GM18909 (cell line): ENCODE measurements around the gene NPEPPS.
"Not testable (repeated sequence)": the region's sequence is repeated elsewhere in the genome, so short reads cannot be mapped to it uniquely, and the experiment has no call there.

Experiments used
- ATAC-seq: cut with Tn5 transposase; IDR thresholded peaks from one replicate; pipeline ENCODE4 v1.9.1; 2021; ENCODE audit warnings: mild to moderate bottlenecking; ENCODE audit not compliant: unreplicated experiment, poor library complexity

NPEPPS gene

DNA sequence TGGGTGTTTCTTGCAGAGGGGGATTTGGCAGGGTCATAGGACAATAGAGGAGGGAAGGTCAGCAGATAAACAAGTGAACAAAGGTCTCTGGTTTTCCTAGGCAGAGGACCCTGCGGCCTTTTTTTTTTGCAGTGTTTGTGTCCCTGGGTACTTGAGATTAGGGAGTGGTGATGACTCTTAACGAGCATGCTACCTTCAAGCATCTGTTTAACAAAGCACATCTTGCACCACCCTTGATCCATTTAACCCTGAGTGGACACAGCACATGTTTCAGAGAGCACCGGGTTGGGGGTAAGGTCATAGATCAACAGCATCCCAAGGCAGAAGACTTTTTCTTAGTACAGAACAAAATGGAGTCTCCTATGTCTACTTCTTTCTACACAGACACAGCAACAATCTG lies 25.2 kb downstream of the NPEPPS start:
- ATAC-seq = not testable (repeated sequence)

DNA sequence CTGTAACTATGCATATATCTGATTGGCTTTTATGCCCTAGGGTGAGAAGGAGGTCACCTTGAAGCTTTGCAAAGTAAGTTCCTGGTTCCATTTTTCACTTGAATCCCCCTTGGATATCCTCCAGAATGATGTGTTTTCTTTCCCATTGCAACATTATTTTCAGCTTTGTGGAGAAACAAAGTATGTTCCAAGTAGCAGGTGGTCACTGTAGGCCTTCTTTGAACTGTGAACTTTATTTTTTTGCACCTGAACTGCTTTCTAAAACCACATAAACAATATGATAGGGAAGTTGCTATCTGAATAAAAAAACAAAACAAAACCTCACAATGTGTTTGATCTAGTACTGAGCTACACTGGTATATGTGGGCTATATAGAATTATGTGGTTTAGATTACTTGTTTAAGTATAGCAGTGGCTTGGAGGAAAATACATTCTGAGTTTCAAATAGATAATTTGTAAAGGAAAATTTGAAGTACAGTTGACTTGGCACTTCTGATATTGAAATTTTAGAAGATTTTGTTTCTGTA lies 29.7 kb downstream of the NPEPPS start:
- not testable (repeated sequence) for ATAC-seq

DNA sequence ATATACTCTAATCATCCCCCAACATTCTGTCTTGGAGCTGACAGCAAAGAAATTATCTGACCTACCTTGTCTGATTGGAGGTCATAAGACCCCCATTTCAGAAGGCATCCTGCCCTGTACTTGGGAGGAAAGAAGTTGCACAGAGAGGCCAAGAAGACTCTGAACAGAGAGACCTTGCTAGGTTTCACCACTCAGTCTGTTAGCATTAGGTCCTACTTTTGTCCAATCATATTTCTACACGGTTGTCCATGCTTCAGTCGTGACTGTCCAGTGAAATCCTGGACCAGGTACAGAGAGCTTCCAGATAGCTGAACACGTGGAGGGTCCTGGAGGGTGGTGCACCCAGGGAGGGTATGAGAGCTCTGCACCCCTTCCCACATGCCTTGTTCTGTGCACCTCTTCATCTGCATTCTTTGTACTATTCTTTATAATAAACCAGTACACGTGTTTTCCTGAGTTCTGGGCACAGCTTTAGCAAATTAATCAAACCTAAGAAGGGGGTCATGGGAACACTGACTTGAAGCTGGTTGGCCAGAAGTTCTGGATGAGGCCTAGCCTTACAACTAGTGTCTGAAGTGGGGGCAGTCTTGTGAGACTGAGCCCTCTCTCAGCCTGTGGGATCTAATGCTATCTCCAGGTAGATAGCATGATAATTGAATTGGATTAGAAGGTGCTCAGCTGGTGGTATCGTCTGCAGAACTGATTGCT lies 30.9 kb downstream of the NPEPPS start:
- not testable (repeated sequence) for ATAC-seq

DNA sequence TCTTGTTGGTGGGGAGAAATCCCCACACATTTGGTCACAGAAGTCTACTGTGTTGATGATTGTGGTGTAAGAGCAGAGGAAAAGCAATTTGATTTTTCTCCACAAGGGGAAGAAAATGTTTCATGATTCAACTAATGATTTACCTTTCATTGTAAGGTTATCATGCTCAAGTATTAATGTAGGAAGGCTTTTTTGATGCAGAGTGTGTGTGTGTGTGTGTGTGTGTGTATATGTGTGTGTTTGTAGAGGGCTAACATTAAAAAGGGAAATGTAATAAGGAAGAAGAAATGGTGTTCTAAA lies 31.4 kb downstream of the NPEPPS start:
- ATAC-seq = not testable (repeated sequence)

DNA sequence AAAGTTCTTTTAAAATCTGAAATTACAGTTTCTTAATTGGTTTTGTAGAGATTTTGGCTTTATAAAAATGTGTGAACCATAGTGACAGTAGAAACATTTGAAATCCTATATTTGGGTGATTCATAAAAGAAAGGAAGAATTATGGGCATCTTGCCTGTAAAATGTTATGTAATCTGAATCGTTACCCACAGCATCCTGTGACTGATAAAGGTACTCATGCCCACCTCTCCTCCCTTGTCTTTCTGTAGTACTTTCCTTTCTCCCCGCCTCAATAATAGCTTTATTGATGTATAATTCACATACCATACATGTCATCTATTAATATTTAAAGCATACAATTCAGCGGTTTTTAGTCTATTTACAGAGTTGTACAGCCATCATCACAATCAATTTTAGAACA lies 36.4 kb downstream of the NPEPPS start:
- not testable (repeated sequence) for ATAC-seq

DNA sequence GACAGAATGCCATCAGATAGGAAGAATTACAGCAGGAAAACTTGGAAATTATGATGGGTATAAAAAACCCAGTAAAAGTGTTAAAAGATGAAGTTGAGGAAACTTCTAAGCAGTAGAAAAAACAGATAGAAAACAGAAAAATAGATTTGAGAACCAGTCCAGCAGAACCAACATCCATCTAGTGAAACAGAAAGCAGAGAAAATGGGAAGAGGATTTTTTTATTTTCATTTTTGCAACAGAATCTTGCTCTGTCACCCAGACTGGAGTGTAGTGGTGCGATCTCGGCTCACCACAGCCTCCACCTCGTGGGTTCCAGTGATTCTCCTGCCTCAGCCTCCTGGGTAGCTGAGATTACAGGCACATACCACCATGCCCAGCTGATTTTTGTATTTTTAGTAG lies 41.7 kb downstream of the NPEPPS start:
- not testable (repeated sequence) for ATAC-seq

DNA sequence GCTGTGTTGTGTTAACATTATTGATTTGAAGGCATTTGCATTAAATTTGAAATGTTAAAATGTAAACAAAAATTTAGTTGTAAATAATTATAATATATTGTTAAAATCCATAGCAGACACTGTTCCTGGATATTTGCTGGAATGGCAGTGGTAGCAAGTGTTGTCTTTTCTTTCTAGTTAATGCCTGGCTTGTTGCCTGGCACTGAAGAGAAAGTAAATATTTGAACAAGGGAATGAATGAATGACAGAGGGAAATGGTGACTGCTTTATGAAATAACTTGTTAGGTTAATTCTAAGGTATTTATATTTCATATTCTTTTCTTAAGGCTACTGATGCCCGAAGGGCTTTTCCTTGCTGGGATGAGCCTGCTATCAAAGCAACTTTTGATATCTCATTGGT lies 51.5 kb downstream of the NPEPPS start:
- ATAC-seq = not testable (repeated sequence)

DNA sequence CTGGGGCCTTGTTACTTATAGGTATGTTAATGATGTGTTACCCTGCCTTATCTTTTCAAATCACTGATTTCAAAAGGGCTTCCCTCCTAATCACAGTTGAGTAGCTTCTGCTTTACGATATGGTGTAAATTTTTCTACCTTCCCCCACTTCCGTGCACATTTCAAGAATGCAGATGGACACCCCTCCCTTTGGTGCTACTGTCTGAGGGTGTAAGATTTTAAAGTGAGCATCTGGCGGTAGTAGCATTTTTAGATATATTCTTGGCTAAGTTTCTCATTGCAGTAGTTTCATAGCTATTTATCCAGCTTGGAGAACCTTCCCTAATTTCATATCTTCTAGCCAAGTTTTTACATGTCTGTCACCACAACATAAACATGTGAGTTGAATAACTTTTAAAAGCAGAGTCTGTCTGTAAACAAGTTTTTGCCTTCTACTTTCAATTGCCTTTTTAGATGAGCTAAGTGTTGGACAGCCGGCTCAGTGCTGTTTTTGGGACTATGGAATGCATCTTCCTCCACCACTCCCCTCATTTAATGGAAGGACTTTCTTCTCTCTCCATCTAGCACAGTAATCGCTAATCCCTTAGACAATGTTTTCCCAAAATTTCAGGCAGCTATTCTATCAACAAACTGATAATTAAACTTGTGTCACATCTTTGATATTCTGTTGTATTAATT lies 55.6 kb downstream of the NPEPPS start:
- ATAC-seq = not testable (repeated sequence)

DNA sequence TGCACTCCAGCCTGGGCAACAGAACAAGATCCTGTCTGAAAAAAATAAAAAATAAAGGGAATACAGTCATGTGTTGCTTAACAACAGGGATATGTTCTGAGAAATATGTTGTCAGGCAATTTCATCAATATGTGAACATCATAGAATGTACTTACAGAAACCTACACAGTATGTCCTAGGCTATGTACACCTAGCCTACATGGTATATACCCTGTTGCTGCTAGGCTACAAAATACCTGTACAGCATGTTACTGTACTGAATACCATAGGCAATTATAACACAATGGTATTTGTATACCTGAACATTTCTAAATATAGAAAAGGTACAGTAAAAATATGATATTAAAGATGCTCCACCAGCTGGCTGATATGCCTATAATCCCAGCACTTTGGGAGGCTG lies 62.6 kb downstream of the NPEPPS start:
- ATAC-seq = not testable (repeated sequence)

DNA sequence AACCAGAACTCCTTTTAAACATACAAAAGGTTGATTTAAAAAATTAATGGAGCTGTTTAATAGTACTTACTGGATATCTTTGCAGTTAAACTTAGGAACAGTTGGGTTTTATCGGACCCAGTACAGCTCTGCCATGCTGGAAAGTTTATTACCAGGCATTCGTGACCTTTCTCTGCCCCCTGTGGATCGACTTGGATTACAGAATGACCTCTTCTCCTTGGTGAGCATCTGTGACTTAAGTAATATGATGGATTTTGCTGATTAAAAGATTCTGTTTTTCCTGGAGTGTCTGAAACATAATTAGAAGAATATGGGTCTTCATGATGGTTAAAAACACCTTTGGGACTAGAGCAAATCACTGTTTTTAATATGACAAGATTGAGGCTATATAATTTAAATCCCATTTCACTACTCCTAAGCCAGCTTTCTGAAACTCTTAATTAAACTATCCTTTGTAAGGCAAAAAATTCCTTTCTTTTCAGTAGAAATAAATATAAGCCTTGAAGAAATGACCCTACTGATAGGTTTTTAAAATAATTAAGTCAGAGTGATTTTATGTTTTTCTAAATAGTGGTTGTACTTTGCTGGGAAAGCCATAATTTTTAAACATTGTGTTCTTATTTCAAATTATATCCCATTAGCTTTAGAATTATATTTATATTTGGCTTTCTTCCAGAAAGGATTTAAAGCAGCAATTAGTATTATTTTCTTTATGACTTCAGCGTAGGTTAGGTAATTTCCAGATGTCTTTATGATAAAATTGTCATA lies 73.1 kb downstream of the NPEPPS start:
- ATAC-seq = no peak

DNA sequence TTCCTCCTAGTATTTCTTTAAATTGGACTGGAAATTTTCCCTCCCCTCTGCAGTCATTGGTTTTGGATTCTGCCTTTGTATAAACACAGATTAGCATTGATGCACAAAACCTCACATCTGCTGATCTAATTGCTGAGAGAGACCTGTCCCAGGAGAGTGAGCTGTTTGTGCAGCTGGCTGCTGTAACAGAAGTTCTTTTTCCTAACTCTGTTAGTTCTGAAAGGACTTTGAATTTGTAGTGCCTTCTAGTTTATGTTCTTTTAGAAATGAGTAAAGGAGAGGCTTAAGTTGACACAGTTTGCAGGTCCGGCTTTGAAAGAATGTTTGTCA lies 73.7 kb downstream of the NPEPPS start:
- no peak for ATAC-seq

DNA sequence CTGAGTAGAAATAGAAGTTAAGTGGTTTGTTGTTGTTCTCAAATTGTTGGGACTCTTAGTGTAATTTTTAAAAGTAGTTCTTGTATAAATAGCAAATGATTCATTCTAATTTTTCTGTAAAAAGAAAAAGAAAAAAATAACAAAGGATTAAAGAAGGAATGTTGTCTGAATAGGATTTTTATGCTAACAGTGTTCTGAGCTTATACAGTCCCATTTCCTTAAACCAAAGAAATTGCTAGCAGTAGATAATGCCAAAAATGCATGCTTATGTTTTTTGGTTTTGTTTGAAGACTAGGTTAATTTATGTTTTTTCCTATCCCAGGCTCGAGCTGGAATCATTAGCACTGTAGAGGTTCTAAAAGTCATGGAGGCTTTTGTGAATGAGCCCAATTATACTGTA lies 74.1 kb downstream of the NPEPPS start:
- no peak for ATAC-seq

DNA sequence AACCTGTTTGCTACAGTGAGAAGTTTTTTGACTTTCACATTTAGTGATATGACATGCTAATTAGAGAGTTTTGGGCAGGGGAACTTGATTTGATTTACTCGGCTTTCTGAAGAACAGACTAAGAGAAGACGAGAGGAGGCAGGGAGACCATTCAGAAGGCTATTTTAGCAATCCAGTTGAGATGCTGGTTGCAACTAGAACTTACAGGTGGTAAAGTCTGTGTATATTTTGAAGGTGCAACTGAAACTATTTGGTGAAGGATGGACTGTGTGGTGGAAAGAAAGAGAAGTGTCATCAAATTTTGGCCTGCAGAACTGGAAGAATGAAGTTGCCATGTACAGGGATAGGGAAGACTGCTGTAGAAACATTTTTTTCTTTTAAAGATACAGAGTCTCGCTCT lies 76.6 kb downstream of the NPEPPS start:
- ATAC-seq = no peak

DNA sequence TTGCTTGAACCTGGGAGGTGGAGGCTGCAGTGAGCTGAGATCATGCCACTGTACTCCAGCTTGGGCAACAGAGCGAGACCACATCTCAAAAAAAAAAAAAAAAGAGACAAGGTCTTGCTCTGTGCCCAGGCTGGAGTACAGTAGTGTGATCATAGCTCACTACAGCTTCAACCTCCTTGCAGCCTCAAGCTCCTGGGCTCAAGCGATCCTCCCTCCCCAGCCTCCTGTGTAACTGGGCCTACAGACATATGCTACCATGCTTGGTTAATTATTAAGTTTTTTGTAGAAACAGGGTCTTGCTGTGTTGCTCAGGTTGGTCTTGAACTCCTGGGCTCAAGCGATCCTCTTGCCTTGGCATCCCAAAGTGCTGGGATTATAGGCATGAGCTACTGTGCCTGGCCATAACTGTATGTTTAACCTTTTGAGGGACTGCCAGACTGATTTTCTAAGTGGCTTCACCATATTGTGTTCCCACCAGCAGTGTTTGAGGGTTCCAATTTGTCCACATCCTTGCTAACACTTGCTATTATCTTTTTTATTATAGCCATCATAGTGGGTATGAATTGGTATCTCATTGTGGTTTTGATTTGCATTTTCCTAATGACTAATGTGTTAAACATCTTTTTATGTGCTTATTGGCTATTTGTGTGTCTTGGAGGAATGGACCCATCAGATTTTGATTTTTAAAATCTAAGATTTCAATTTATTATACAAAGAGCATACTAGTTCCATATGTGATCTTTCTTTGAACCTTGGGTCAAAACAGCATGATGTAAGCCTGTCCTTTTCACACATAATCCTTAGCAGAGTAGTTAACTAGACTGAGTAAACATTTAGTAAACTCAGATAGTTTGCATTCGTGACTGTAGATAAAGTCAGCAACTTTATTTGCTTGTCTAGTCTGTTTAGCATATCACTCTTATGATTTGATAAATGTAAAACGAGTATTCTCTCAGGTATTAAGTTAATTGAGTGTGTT lies 80.8 kb downstream of the NPEPPS start:
- ATAC-seq = no peak

DNA sequence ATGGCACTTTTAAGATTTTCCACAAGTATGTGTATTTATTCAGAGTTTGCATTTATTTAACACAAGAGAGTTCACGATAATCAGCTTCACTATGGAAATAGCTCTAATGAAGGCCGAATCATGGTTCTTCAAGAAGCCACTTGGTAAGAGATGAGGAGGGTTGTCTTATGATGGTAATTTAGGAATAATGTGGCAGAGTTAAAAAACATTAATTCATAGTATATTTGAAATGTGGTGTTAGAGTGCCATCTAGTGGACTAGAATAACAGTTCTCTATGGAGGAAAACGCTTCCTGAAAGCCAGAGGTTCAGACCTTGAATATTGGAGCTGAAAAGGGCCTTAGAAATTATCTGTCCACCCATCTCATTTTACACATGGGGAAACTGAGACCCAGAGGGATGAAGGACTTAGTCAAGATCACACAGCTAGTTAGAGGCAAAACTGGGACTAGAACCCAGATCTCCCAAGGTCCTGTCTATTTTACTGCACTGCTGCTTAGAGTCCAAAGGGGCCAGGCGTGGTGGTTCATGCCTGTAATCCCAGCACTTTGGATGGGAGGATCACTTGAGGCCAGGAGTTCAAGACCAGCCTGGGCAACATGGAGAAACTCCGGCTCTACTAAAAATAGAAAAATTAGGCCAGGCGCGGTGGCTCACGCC lies 85.0 kb downstream of the NPEPPS start:
- ATAC-seq = no peak

DNA sequence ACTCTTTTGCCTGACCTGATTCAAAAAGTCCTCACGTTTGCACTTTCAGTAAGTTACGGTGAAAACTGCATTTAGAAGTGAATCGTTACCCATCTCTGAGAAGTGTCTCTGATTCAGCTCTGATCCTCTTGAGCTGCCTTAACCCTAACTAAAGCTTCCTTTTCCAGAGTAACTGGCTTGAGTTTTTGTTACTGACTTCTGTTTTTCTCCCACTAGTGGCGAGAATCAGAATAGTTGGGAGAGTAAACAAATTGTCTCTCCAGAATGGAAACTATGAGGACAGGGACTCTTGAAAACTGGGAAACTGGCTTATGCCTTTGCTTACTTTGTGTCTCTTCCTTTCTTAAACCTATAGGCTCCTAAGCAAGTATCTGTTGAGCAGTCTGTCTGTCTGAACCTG lies 87.5 kb downstream of the NPEPPS start:
- ATAC-seq = no peak

DNA sequence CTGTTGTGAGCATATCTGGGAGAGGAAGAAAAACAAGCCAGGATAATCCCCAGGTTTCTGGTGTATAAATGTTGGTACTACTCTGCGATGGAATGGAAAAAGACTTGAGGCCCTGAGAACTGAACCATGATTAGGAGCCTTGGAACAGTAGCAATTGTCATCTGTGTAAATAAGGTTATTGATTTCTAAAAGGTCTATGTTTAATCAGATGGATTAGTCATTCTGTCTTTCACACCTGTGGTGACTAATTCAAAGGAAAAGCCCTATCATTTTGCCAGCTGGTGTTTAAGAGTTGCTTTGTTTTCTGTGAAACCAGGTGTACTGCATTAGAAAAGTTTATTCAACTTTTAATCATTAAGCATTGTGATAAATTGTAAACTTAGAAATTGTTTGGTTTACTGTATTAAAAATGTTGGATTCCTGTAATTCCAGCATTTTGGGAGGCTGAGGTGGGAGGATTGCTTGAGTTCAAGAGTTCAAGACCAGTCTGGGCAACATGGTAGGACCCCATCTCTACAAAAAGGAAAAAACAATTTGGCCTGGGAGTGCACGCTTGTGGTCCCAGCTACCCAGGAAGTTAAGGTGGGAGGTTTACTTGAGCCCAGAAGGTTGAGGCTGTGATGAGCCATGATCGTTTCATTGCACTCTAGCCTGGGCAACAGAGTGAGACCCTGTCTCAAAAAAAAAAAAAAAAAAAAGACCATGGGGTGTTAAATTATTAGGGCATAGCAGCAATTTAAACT lies 89.8 kb downstream of the NPEPPS start:
- ATAC-seq = no peak

DNA sequence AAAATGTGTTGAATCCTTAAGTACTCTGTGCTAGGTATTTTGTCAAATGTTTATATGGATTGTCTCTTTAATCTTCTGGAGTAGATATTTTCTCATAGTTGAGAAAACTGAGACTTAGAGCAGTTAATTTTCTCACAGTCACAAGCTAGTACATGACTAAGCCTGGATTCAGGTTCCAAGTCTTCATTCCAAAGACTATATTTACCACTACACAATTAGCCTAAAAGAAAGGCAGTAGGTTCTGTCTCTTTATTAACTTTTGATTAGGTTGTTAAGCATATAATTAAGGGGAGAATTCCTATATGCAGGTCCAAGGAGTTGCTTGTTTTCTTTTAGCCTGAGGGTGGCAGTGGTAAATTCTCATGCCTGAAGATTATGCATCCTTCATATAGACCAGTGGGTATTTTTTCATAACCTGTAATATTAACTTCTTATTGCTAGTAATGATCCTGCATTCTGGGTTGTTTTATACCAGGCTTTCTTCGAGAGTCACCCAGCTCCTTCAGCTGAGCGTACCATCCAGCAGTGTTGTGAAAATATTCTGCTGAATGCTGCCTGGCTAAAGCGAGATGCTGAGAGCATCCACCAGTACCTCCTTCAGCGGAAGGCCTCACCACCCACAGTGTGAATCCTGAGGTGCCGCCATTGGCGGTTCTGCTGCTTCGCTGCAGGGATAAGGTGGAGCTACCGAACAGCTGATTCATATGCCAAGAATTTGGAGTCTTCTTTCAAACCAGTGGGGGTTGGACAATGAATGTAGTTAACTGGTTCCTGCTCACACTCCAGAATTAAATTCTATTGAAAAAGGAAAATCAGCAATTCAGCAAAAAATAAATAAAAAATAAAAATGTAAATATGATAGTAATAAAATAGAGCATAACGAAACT lies 90.6 kb downstream of the NPEPPS start:
- no peak for ATAC-seq
